HepG2 (cell line): ENCODE data around the gene CALR. TPM values are rescaled to one million over a fixed set of nuclear protein-coding genes. Genes with fewer than 3 reads are reported as not detected.
A peak's percentile ranks its signal among the peaks of the same experiment; 100 is the strongest.

Experiments used
- ARNT2 ChIP-seq: sonication (generic); formaldehyde crosslinking; IDR thresholded peaks from 2 replicates; pipeline ENCODE4 v1.8.0; 2022; ENCODE audit warnings: mild to moderate bottlenecking, low read depth, missing genetic modification reagents, moderate library complexity
- CENPT ChIP-seq: sonication (generic); formaldehyde crosslinking; IDR thresholded peaks from 2 replicates; pipeline ENCODE4 v1.8.0; 2022; ENCODE audit warnings: low read depth, mild to moderate bottlenecking, moderate library complexity, missing genetic modification reagents
- DMAP1 ChIP-seq: IDR thresholded peaks from 2 replicates; pipeline ENCODE4 v1.6.1; 2016
- HNRNPK ChIP-seq: fragments of 200-400 bp; formaldehyde crosslinking; IDR thresholded peaks from 2 replicates; pipeline ENCODE4 v1.6.1; 2018; ENCODE audit warnings: low read length, low read depth, moderate library complexity, mild to moderate bottlenecking; ENCODE audit not compliant: poor library complexity, severe bottlenecking
- HNRNPL ChIP-seq: fragments of 200-400 bp; formaldehyde crosslinking; IDR thresholded peaks from 2 replicates; pipeline ENCODE4 v1.6.1; 2017; ENCODE audit warnings: mild to moderate bottlenecking, low read depth, low read length
- KDM2A ChIP-seq: sonication (generic); formaldehyde crosslinking; IDR thresholded peaks from 2 replicates; pipeline ENCODE4 v1.4.0; 2020; ENCODE audit warnings: low read depth, missing genetic modification reagents, borderline replicate concordance
- MTF1 ChIP-seq: sonication (generic); formaldehyde crosslinking; IDR thresholded peaks from 2 replicates; pipeline ENCODE4 v1.5.0; 2020; ENCODE audit warnings: missing genetic modification reagents
- NFE2L1 ChIP-seq: sonication (generic); formaldehyde crosslinking; IDR thresholded peaks from 2 replicates; pipeline ENCODE4 v1.4.0; 2020; ENCODE audit warnings: missing genetic modification reagents, mild to moderate bottlenecking, borderline replicate concordance
- PHF5A ChIP-seq: IDR thresholded peaks from one replicate; pipeline ENCODE4 v1.6.1; 2018; ENCODE audit warnings: low read depth, missing genetic modification reagents; ENCODE audit not compliant: unreplicated experiment
- RXRB ChIP-seq: IDR thresholded peaks from 2 replicates; pipeline ENCODE4 v1.6.1; 2016; ENCODE audit warnings: borderline replicate concordance, missing genetic modification reagents, missing compliant biosample characterization
- SAFB2 ChIP-seq: sonication (generic); formaldehyde crosslinking; IDR thresholded peaks from 2 replicates; pipeline ENCODE4 v1.5.1; 2020; ENCODE audit warnings: missing genetic modification reagents, low read depth, mild to moderate bottlenecking, borderline replicate concordance
- SETDB1 ChIP-seq: sonication (generic); formaldehyde crosslinking; IDR thresholded peaks from 2 replicates; pipeline ENCODE4 v1.5.1; 2020; ENCODE audit warnings: missing genetic modification reagents, mild to moderate bottlenecking, borderline replicate concordance
- XBP1 ChIP-seq: sonication (generic); formaldehyde crosslinking; IDR thresholded peaks from 2 replicates; pipeline ENCODE4 v1.5.0; 2020; ENCODE audit warnings: missing genetic modification reagents
- ZNF224 ChIP-seq: sonication (generic); formaldehyde crosslinking; IDR thresholded peaks from 2 replicates; pipeline ENCODE4 v1.5.0; 2020; ENCODE audit warnings: mild to moderate bottlenecking, missing genetic modification reagents
- ZNF577 ChIP-seq: sonication (generic); formaldehyde crosslinking; IDR thresholded peaks from 2 replicates; pipeline ENCODE4 v1.4.0; 2020; ENCODE audit warnings: mild to moderate bottlenecking, low read depth, missing genetic modification reagents, borderline replicate concordance
- polyA plus RNA-seq, 8 experiments: library from polyadenylated mRNA; depleted of rRNA in 3 of 8; stranded (reverse) in 7 of 8; unstranded in 1 of 8; fragments of >200 nt; fragmentation: Illumina TruSeq in 4 of 8; extraction: Trizol in 4 of 8; gene quantifications; 2 replicates each; pipeline versions ENCODE4 v1.2.1 to v1.2.3, GENCODE V29; 2011 to 2016; ENCODE audit warnings: low read depth in 4 of 8, missing spikeins in 1 of 8, mixed read lengths in 1 of 8; ENCODE audit not compliant: insufficient read depth in 1 of 8
- total RNA-seq, 5 experiments: library from RNA; depleted of rRNA; stranded (reverse); fragments of >200 nt; fragmentation: Illumina TruSeq; extraction: Trizol; gene quantifications; 2 replicates each; pipeline ENCODE4 v1.2.3, GENCODE V29; 2016; ENCODE audit warnings: low read depth in 1 of 5
- TF ChIP-seq, protein P1 (sequence below): sonication (generic); formaldehyde crosslinking; IDR thresholded peaks from 2 replicates; pipeline ENCODE4 v1.5.0; 2020; ENCODE audit warnings: mild to moderate bottlenecking, missing genetic modification reagents
- TF ChIP-seq, protein P2 (sequence below): sonication (generic); formaldehyde crosslinking; IDR thresholded peaks from 2 replicates; pipeline ENCODE4 v1.4.0; 2020; ENCODE audit warnings: missing genetic modification reagents, mild to moderate bottlenecking, borderline replicate concordance
- TF ChIP-seq, protein P3 (sequence below): sonication (generic); formaldehyde crosslinking; IDR thresholded peaks from 2 replicates; pipeline ENCODE4 v1.4.0; 2020; ENCODE audit warnings: mild to moderate bottlenecking, missing genetic modification reagents

Gene CALR
- total and polyA plus RNA-seq, 2 of the 13 experiments (the other 11 are each of a cell fraction or from before 2014, with no cell fraction given): 898 to 934 TPM

DNA sequence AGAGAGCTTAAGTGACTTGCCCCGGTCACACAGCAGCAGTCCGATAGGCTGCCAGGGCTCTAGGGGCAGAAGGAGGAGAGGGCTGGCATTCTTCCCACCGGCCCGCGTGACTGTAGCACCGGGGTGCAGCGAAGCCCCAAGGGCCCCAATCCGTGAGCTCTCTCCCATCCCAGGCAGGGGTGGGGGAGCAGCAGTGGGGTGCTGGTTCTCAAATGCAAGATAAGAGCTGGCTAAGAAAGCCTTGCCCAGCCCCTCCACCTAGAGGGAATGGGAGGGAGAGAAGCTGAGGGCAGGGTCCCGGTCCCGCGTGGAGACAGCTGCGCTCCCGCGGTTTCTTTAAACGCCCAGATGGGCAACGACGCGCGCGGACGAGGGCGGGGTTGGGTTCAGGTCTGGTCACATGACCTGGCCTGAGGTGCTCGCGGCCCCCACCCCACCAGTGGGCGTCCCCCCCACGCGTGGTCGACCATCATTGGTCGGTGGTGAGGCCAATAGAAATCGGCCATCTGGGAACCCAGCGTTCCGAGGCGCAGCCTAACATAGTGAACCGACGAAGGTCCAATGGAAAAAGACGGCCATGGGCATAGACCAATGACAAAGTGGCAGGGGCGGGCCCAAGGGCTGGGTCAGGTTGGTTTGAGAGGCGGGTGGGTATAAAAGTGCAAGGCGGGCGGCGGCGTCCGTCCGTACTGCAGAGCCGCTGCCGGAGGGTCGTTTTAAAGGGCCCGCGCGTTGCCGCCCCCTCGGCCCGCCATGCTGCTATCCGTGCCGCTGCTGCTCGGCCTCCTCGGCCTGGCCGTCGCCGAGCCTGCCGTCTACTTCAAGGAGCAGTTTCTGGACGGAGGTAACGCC is at the start of gene CALR (continued):
- peak; percentile 76 for TF ChIP-seq PHF5A (CRISPR knock-in tag)
- TF ChIP-seq RXRB: 0 out of 2 replicates have a peak, but pooled peaks have one; percentile 7
- TF ChIP-seq ZNF224 (CRISPR knock-in tag): no peak
- no peak for TF ChIP-seq ZNF577
- TF ChIP-seq CENPT (CRISPR knock-in tag): peak; percentile 71; the same call in 1 of the 2 replicates
- no peak for TF ChIP-seq MTF1 (CRISPR knock-in tag)
- TF ChIP-seq XBP1 (CRISPR knock-in tag): 0 out of 2 replicates have a peak, but pooled peaks have one; percentile 49
- TF ChIP-seq HNRNPK: no peak
- peak; percentile 78 for TF ChIP-seq KDM2A (CRISPR knock-in tag)
- TF ChIP-seq ARNT2 (CRISPR knock-in tag): peak; percentile 79
- TF ChIP-seq SAFB2 (CRISPR knock-in tag): peak; percentile 17; the same call in 1 of the 2 replicates
- TF ChIP-seq SETDB1 (CRISPR knock-in tag): no peak
- TF ChIP-seq, protein P1, sequence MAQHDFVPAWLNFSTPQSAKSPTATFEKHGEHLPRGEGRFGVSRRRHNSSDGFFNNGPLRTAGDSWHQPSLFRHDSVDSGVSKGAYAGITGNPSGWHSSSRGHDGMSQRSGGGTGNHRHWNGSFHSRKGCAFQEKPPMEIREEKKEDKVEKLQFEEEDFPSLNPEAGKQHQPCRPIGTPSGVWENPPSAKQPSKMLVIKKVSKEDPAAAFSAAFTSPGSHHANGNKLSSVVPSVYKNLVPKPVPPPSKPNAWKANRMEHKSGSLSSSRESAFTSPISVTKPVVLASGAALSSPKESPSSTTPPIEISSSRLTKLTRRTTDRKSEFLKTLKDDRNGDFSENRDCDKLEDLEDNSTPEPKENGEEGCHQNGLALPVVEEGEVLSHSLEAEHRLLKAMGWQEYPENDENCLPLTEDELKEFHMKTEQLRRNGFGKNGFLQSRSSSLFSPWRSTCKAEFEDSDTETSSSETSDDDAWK (CRISPR knock-in tag): no peak
- TF ChIP-seq DMAP1: peak; percentile 95
- TF ChIP-seq, protein P2, sequence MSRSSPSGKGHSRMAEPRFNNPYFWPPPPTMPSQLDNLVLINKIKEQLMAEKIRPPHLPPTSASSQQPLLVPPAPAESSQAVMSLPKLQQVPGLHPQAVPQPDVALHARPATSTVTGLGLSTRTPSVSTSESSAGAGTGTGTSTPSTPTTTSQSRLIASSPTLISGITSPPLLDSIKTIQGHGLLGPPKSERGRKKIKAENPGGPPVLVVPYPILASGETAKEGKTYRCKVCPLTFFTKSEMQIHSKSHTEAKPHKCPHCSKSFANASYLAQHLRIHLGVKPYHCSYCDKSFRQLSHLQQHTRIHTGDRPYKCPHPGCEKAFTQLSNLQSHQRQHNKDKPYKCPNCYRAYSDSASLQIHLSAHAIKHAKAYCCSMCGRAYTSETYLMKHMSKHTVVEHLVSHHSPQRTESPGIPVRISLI (CRISPR knock-in tag): no peak; the same call in 1 of the 2 replicates
- TF ChIP-seq NFE2L1 (CRISPR knock-in tag): no peak
- TF ChIP-seq HNRNPL: 0 out of 2 replicates have a peak, but pooled peaks have one; percentile 38
- TF ChIP-seq, protein P3, sequence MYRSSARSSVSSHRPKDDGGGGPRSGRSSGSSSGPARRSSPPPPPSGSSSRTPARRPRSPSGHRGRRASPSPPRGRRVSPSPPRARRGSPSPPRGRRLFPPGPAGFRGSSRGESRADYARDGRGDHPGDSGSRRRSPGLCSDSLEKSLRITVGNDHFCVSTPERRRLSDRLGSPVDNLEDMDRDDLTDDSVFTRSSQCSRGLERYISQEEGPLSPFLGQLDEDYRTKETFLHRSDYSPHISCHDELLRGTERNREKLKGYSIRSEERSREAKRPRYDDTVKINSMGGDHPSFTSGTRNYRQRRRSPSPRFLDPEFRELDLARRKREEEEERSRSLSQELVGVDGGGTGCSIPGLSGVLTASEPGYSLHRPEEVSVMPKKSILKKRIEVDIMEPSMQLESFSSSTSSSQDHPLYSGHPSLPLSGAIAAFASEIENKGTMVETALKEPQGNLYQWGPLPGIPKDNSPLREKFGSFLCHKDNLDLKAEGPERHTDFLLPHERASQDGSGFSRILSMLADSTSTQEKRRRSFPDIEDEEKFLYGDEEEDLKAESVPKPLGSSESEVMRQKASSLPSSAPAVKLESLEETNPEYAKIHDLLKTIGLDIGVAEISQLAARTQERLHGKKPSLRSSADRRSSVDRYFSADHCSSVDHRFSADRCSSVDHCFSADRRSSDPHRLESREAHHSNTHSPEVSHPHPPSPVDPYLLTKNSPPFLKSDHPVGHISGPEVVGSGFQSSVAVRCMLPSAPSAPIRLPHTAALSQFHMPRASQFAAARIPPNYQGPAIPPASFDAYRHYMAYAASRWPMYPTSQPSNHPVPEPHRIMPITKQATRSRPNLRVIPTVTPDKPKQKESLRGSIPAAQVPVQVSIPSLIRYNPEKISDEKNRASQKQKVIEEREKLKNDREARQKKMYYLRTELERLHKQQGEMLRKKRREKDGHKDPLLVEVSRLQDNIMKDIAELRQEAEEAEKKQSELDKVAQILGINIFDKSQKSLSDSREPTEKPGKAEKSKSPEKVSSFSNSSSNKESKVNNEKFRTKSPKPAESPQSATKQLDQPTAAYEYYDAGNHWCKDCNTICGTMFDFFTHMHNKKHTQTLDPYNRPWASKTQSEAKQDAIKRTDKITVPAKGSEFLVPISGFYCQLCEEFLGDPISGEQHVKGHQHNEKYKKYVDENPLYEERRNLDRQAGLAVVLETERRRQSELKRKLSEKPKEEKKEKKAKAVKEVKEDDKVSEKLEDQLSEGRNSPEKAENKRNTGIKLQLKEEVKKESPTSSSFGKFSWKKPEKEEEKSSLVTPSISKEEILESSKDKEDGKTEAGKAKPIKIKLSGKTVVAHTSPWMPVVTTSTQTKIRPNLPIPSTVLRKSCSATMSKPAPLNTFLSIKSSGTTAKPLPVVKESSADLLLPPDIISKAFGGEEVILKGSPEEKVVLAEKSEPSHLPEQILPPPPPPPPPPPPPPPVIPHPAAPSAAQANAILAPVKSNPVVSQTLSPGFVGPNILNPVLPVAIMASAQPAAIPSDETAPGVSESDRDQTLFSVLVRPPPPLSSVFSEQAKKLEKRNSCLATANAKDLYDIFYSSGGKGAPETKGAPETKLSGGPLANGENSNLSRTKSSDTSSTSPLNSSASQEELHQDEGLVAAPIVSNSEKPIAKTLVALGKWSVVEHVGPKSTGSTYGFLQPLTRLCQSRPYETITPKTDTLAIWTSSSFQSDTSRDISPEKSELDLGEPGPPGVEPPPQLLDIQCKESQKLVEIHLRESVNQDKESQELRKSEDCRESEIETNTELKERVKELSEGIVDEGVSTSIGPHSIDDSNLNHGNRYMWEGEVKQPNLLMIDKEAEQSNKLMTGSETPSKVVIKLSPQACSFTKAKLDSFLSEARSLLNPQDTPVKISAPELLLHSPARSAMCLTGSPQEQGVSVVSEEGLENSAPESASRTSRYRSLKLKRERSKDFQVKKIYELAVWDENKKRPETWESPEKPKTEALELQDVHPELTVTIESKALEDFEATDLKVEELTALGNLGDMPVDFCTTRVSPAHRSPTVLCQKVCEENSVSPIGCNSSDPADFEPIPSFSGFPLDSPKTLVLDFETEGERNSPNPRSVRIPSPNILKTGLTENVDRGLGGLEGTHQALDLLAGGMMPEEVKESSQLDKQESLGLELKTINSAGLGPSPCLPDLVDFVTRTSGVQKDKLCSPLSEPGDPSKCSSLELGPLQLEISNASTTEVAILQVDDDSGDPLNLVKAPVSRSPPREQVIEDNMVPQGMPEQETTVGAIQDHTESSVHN: no peak
